Parathyroid adenoma (tissue), 2 donors: ENCODE results near the gene RNF43.

Source experiments
- H2AFZ ChIP-seq: fragments of 300-600 bp; sonication (generic); one replicate; pipeline ENCODE4 v1.7.0; 2017; ENCODE audit warnings: antibody characterized with exemption, mild to moderate bottlenecking
- H3K27ac ChIP-seq: fragments of 300-600 bp; sonication (generic); one replicate; pipeline ENCODE4 v1.7.0; 2017
- H3K27me3 ChIP-seq: fragments of 300-600 bp; sonication (generic); one replicate; pipeline ENCODE4 v1.7.0; 2017; ENCODE audit warnings: low read length; ENCODE audit not compliant: control insufficient read depth, insufficient read depth
- H3K36me3 ChIP-seq: fragments of 300-600 bp; sonication (generic); one replicate; pipeline ENCODE4 v1.7.0; 2017; ENCODE audit warnings: low read length; ENCODE audit not compliant: control insufficient read depth, insufficient read depth
- H3K4me1 ChIP-seq: fragments of 300-600 bp; sonication (generic); one replicate; pipeline ENCODE4 v1.7.0; 2017; ENCODE audit warnings: control low read depth
- H3K4me2 ChIP-seq: fragments of 300-600 bp; sonication (generic); one replicate; pipeline ENCODE4 v1.7.0; 2017; ENCODE audit warnings: low read length
- H3K4me3 ChIP-seq: fragments of 300-600 bp; sonication (generic); one replicate; pipeline ENCODE4 v1.7.0; 2017; ENCODE audit warnings: low read depth, low read length
- H3K79me2 ChIP-seq: fragments of 300-600 bp; sonication (generic); one replicate; pipeline ENCODE4 v1.7.0; 2017; ENCODE audit warnings: control low read depth
- H3K9ac ChIP-seq: fragments of 300-600 bp; sonication (generic); one replicate; pipeline ENCODE4 v1.7.0; 2017; ENCODE audit warnings: mild to moderate bottlenecking
- H3K9me3 ChIP-seq: fragments of 300-600 bp; sonication (generic); one replicate; pipeline ENCODE4 v1.7.0; 2017; ENCODE audit warnings: low read length; ENCODE audit not compliant: control insufficient read depth
- CTCF ChIP-seq: fragments of 300-600 bp; sonication (generic); IDR thresholded peaks from one replicate; pipeline ENCODE4 v1.7.0; 2017; ENCODE audit warnings: antibody characterized with exemption, mild to moderate bottlenecking
- donor health status: primary hyperparathyroidism.

RNF43 gene

GRCh38 chr17:58382108-58382871, 35.0 kb downstream of the RNF43 start:
- peak overlapping the region; percentile 8 for H2AFZ ChIP-seq
- H3K79me2 ChIP-seq: no peaks in the 10 kb centered on the region
- peak overlapping the region; percentile 6 for H3K4me3 ChIP-seq
- H3K4me2 ChIP-seq: peak overlapping the region; percentile 2
- no peaks in the 10 kb centered on the region for H3K36me3 ChIP-seq
- H3K4me1 ChIP-seq: peaks cover 56% of the 10 kb centered on the region
- no peaks in the 10 kb centered on the region for H3K9me3 ChIP-seq
- TF ChIP-seq CTCF: no peak
- H3K9ac ChIP-seq: no peak overlapping the region
- H3K27me3 ChIP-seq: no peaks in the 10 kb centered on the region
- H3K27ac ChIP-seq: peak overlapping the region; percentile 12

DNA sequence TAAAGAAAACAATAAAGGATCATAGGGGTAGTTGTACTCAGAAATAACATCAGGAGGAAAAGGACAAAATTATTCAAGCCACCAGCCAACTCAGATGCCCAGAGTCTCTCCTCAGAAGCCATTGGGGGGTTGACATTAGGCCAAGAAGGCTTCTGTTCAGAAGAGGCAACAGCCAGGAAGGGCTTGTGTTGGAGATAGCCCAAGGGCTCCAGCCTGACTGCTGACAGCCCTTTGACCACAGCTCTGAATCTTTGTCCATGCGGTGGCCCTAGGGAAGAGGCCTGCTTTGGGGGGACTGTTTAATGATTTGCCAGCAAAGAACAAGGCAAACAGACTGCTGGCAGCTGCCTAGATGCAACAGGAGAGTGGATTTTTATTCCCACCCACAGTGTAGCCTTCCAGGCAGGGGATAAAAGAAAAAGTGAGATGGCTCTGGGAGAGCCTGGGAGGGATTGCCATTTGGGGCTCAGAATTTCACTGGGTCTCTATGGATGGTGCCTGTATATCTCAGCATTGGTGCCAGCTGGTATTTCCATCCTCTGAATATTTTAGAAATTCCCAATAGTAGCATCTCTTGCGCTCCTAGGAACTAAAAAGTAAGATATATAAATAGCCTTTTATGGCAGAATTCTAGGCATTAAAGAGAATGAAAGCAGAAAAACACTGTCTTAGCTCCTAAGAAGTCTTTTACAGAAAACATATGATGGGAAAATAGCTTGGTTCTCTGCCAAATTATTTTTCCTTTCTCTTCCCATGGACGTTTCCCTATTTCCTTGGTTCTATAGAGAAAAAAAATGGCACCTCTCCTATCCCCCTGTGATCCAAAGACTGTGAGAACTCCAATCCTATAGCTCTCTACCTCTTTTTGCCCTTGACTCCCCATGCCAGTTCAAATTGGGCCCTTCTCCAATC, 36.0 kb downstream of the RNF43 start:
- Histone ChIP-seq H3K27ac (no peak overlapping the region), H3K4me1 (peaks cover 59% of the 10 kb centered on the region)

DNA sequence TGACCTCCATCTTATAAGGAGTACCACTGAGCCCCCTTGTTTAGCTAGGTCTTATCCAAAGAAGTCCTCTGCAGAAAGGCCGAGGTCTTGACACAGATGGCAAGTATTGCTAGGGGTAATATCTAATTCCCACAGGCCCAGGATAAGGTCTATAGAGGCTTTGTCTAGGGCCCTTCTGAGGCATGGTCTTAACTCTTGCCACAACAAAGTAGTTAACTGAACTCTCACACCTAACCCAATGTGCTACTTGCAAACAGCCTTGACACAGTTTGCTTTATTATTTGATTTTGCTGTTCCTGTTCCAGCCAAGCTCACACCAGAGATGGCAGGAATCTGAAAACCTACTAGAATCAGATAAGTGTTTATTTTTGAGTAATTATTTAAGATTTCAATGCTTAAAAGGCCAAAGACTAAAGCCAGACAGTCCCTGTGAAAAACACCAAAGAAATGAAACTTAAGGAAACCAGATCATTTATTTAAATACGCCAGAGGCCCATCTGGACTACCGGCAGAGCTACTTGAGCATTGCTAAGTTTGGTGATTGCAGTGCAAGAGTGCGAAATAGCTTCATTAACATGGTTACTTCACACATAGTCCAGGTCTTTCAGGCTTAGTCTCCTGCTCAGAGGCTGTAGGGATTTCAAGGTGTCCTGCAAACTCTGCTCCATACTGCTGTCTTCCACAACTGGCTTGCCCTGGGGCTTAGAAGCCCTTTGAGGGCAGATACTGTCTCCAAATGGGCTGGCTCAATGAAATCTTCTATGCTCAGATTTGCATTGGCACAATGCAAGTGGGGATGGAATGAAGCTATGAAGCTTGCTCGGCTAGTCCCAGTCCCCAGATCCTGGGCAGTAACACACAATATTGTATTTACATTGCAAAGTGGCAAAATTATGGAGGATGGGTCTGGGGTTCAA, 36.9 kb downstream of the RNF43 start:
- no peak for TF ChIP-seq CTCF
- Histone ChIP-seq H3K4me3 (no peak overlapping the region), H3K36me3 (no peaks in the 10 kb centered on the region), H3K9me3 (no peaks in the 10 kb centered on the region), H3K27ac (peak overlapping the region; percentile 58), H3K4me2 (no peak overlapping the region), H3K27me3 (no peaks in the 10 kb centered on the region), H3K4me1 (peaks cover 58% of the 10 kb centered on the region), H2AFZ (no peak overlapping the region), H3K79me2 (no peaks in the 10 kb centered on the region), H3K9ac (no peak overlapping the region)

More for the DNA sequence above, 36.0 kb downstream of the RNF43 start:
- Histone ChIP-seq H2AFZ (no peak overlapping the region), H3K9ac (no peak overlapping the region), H3K4me3 (no peak overlapping the region), H3K4me2 (no peak overlapping the region), H3K27me3 (no peaks in the 10 kb centered on the region), H3K36me3 (no peaks in the 10 kb centered on the region), H3K79me2 (no peaks in the 10 kb centered on the region), H3K9me3 (no peaks in the 10 kb centered on the region)
- no peak for TF ChIP-seq CTCF

DNA sequence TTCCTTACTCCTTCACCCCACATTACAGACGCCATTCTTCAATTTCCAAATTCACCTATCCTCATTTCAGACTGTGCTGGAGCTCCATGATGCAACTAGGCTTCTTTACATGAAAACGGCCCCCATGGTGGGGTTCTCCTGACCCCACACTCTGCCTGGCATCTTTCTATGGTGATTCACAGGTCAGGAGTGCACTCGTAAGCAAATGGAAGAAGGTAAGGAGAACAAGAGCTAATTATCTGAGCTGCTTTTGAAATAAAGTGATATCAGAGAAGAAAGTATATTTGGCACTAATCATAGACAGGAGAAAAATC, 37.9 kb downstream of the RNF43 start:
- Histone ChIP-seq H3K4me3 (no peak overlapping the region), H3K27me3 (no peaks in the 10 kb centered on the region), H3K9me3 (no peaks in the 10 kb centered on the region), H3K9ac (no peak overlapping the region), H3K79me2 (no peaks in the 10 kb centered on the region), H3K4me2 (no peak overlapping the region), H2AFZ (peak overlapping the region; percentile 78), H3K4me1 (peaks cover 53% of the 10 kb centered on the region), H3K36me3 (no peaks in the 10 kb centered on the region), H3K27ac (peak overlapping the region; percentile 58)
- no peak for TF ChIP-seq CTCF
